GM18508 (cell line): ENCODE data around the gene LARGE1.
"Not testable (repeated sequence)": the region's sequence is repeated elsewhere in the genome, so short reads cannot be mapped to it uniquely, and the experiment has no call there.

ENCODE experiments used
- ATAC-seq: cut with Tn5 transposase; IDR thresholded peaks from one replicate; pipeline ENCODE4 v1.9.1; 2021; ENCODE audit warnings: moderate number of reproducible peaks; ENCODE audit not compliant: insufficient read depth, unreplicated experiment

The LARGE1 gene

DNA sequence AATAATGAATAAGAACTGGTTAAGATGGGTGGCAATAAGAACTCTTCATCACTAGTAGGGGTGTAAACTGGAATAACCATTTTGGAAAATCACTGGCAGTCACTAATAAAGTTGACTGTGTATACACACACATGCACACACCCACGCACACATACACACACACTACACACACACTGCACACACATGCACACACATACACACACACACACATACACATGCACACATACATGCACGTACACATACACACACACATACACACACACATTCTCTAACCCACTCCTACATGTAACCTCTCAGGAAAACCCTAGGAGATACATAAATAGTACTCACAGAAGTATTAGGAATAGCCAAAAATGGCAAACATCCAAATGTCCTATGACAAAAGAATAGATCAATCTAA is 455.6 kb downstream of the LARGE1 start:
- ATAC-seq: no peak

- ATAC-seq: no peak
Measured at GRCh38 chr22:33461698-33462434, 458.4 kb downstream of the LARGE1 start.

- ATAC-seq: not testable (repeated sequence)
Measured at GRCh38 chr22:33461245-33461644, 459.0 kb downstream of the LARGE1 start.

DNA sequence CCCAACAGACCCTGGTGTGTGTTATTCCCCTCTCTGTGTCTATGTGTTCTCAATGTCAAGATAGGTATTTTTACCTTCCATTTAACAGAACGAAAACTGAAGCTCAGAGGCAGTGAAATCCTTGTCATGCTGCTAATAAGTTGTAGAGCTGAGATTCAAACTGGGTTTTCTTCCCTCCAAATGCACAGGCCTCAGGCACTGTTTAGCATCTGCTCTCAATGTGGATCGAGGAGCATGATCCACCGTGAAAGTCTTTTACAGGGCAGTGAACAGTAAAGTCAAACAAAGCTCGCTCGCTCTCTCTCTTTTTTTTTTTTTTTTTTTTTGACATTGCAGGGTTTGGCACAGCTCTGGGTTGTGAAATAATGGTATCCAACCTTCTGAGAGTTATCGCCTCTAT is 461.1 kb downstream of the LARGE1 start:
- ATAC-seq: no peak

- ATAC-seq: no peak
Measured at GRCh38 chr22:33456511-33456910, 463.8 kb downstream of the LARGE1 start.

DNA sequence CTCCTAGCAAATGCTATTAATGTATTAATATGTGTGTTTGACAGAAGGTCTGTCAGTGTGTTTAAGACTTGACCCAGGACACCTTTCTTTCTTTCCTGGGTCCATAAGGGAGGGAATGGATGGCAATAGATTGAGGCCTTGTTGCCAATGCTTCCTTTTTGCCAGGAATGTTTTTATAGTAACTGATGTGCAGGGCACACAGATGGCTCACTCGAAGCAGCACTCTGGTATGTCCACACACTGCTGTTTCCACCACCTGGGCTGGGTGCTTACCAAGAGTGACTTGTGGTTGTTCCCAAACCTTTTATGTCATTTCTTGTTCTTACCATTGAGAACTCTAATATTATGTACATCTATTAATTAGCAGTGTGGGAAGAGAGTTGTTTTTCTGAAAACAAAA is 465.2 kb downstream of the LARGE1 start:
- no peak for ATAC-seq

DNA sequence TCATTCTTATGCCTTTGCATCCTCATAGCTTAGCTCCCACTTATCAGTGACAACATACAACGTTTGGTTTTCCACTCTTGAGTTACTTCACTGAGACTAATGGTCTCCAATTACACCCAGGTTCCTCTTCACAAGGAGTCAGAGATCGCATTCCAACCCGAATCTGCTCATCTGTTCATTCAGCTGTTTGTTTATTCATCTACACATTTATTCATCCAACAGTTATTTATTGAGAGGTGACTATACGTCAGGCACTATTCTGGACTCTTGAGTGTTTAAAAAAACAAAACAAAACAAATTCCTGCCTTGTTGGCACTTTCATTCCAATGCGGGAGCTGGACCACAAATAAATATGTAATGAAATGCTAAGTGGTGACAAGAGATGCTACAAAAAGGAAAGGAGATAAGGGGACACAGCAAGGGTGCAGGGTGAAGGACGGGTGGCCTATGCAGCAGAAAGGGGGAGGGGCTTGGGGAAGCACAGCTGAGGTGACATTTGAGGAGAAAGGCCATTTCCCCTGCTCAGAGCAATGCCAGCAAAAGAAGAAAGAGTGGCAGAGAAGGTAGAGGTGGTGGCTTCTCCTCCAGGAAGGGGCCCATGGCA is 468.3 kb downstream of the LARGE1 start:
- ATAC-seq: no peak

DNA sequence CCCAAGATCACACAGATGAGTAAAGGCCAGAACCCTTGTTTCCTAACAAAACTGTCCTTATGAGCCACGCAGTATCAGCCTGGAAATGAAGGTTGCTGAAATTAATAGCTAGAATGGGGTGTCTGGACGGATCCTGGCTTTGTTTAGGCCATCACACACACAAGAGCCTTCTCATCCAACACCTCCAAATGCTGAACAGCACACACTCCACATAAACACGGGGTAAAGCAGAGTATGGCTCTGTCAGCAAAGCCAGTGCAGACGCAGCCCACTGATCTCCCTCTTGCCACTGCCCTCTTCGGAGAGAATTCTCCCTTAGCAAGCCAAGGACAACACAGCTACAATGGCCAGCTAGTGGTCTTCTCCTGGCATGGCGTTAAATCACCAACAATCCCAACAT is 469.5 kb downstream of the LARGE1 start:
- no peak for ATAC-seq

- no peak for ATAC-seq
Measured at GRCh38 chr22:33447733-33448132, 472.5 kb downstream of the LARGE1 start.

DNA sequence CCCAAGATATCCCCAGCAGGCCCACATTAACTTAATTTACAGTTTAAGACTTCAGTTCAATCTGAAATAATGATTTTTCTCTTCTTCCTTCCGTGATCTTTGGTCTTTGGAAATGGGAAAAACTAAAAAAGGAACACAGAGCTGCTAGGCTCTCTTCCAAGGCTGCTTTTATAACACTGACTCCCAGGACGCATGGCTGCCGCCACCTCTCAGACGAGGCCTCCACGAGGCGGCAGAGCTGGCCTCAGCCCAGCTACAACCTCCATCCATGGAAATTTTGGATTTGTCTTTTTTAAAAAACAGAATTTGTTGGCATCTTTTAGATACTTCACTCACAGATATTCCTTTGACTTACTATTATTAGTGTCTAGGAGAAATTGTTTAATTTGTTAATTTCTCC is 476.6 kb downstream of the LARGE1 start:
- ATAC-seq: no peak

GRCh38 chr22:33440756-33441155 is 479.5 kb downstream of the LARGE1 start:
- no peak for ATAC-seq

DNA sequence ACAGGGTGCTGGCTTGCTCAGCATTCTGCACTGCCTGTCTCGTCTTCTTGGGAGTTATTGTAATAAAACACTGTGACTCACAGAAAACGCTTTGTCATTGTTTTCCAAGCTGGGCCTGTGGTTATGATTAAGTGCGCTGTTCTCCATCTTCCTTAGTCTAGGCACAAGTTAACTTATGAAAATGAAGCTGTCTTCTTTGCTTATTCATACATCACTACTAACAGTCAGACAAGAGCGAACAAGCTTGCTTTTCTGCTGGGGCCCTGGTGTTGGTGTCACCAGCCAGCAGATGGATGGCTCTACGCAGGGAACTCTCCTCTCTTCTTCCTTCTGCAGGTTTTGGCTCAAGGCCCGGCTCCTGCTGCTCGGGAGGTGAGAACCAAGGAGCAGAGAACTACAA is 482.0 kb downstream of the LARGE1 start:
- no peak for ATAC-seq

GRCh38 chr22:33431300-33431699 is 489.0 kb downstream of the LARGE1 start:
- ATAC-seq: no peak

GRCh38 chr22:33429281-33429680 is 491.0 kb downstream of the LARGE1 start:
- no peak for ATAC-seq

DNA sequence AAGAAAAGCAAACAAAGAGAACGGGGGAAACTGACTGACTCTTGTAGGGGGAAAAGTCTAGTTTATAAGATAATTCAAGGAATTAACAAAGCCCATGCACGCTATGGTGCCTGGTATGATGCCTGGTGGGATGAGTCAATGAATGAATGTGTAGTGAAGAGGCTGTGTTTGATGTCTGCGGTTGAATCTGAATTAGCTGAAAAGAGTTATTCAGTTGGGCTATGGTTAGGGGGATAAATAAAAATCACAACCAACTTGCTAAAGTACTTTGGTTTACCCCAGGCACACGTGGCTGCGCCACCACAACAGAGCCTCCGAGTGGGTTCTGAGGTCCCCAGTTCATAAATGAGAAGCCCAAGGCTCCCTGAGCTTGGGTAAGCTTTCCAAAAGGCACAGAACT is 492.8 kb downstream of the LARGE1 start:
- ATAC-seq: no peak

DNA sequence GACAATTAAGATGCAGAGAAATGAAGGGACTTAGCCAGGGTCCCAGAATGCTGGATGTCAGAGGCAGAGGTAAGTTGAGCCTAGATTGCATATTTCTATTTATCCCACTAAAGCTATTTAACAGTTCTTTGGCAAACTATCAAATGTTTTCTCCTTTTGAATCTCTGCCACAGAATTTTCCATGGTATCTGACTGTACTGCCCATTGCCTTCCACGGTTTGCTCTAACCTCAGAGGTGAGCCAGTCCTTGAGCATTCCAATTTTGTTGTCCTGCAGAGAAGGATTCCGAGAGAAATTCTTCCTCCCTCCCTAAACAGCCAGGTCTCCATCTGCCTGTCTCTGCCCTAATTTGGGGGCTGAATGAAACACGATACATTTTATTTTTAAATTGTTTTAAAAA is 493.8 kb downstream of the LARGE1 start:
- ATAC-seq: no peak

GRCh38 chr22:33421859-33422258 is 498.4 kb downstream of the LARGE1 start:
- no peak for ATAC-seq

DNA sequence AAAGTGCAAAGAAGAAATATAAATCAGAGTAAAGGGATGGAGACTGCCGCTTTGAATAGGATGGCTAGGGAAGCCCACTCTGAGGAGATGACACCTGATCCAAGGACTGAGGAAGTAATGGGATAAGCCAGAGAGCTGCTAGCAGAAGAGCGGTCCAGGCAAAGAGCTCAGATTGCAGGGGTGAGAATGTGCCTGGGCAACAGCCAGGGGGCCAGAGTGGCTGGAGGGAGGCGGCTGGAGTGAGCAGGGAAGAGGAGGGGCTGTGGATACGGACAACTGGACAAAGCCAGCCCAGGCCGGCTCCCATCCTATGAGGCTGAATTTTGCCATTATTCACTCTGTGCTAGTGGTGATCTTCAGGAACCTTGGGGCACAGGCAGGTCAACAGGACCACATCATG is 501.8 kb downstream of the LARGE1 start:
- ATAC-seq: no peak

DNA sequence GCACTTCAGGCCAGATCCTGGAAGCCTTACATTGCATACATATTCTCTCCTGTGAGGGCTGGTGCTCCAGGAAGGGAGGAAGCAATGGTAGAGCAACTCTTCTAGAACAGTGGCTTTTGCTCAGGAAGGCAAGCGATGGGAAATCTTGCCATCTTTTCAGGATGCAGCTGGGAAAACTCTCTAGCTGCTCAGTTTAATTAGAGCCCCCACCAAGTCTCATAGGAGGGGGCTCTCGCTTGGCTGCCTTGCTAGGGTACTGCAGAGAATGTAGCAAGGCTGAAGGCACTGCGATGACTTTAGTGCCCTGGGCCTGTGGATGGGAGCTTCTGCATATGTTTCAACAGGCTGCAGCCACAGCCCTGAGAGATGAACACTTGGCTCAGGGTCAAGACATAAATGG is 504.9 kb downstream of the LARGE1 start:
- no peak for ATAC-seq

- no peak for ATAC-seq
Measured at GRCh38 chr22:33409079-33409478, 511.2 kb downstream of the LARGE1 start.

GRCh38 chr22:33405194-33405593 is 515.1 kb downstream of the LARGE1 start:
- ATAC-seq: no peak

DNA sequence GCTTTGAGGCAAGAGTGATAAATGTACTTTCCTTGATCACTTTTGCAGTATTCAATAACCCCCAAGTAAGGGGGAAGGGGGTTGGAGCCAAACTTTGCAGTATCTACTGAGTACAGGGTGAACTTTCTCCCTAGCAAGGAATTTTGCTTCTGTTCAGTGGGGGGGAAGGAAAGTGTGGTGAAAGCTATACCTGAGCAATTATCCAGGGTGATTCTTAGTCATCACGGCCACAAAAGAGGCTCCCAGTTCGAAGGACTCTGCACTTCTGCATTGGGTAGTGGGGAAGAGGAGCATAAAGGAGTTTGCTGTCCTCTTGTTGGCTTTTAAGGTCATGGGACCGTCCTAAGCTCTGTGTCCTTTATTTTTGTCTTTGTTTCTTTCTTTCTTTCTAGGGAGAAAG is 515.6 kb downstream of the LARGE1 start:
- no peak for ATAC-seq
